Neural cell (in vitro differentiated cells): ENCODE measurements around the gene DAND5. TPM values are rescaled to one million over a fixed set of nuclear protein-coding genes. Genes with fewer than 3 reads are reported as not detected.

Experiments used
- H2AFZ ChIP-seq: fragments of 200-600, 300-800 bp; sonication (generic), shearing (Covaris generic); 2 replicates; pipeline ENCODE4 v1.6.0; 2014; ENCODE audit warnings: low read depth, mild to moderate bottlenecking, antibody characterized with exemption, low read length, moderate library complexity
- H3F3A ChIP-seq: fragments of 200-600 bp; shearing (Covaris generic); 2 replicates; pipeline ENCODE4 v1.6.1; 2016; ENCODE audit warnings: mild to moderate bottlenecking, moderate library complexity, mixed read lengths, antibody characterized with exemption, low read length; ENCODE audit not compliant: insufficient read depth, poor library complexity, severe bottlenecking
- H3K27ac ChIP-seq: fragments of 200-600, 300-800 bp; sonication (generic), shearing (Covaris generic); 2 replicates; pipeline ENCODE4 v1.5.1; 2014; ENCODE audit warnings: mild to moderate bottlenecking, low read length, moderate library complexity
- H3K27me3 ChIP-seq: fragments of 300-800, 200-600 bp; sonication (generic), shearing (Covaris generic); 2 replicates; pipeline ENCODE4 v1.6.0; 2014; ENCODE audit warnings: mild to moderate bottlenecking, low read depth, low read length, moderate library complexity; ENCODE audit not compliant: insufficient read depth
- H3K36me3 ChIP-seq: fragments of 300-800, 200-600 bp; sonication (generic), shearing (Covaris generic); 2 replicates; pipeline ENCODE4 v1.5.1; 2014; ENCODE audit warnings: mild to moderate bottlenecking, antibody characterized with exemption, low read length, moderate library complexity; ENCODE audit not compliant: insufficient read depth
- H3K4me2 ChIP-seq: fragments of 300-800, 200-600 bp; sonication (generic), shearing (Covaris generic); 2 replicates; pipeline ENCODE4 v1.6.0; 2014; ENCODE audit warnings: mild to moderate bottlenecking, low read length
- H3K4me3 ChIP-seq: fragments of 300-800, 200-600 bp; sonication (generic), shearing (Covaris generic); 2 replicates; pipeline ENCODE4 v1.5.1; 2014; ENCODE audit warnings: mild to moderate bottlenecking, low read length, moderate library complexity
- H3K79me2 ChIP-seq: fragments of 200-600 bp; shearing (Covaris generic); replicated peaks from 2 replicates; pipeline ENCODE4 v1.6.0; 2014; ENCODE audit warnings: mild to moderate bottlenecking, low read length, moderate library complexity; ENCODE audit not compliant: insufficient read depth
- H3K9ac ChIP-seq: fragments of 300-800, 200-600 bp; sonication (generic), shearing (Covaris generic); 2 replicates; pipeline ENCODE4 v1.6.1; 2016; ENCODE audit warnings: mild to moderate bottlenecking, low read length, mixed read lengths
- H3K9me2 ChIP-seq: fragments of 200-600 bp; shearing (Covaris generic); 2 replicates; pipeline ENCODE4 v1.6.1; 2016; ENCODE audit warnings: mild to moderate bottlenecking, low read length, mixed read lengths; ENCODE audit not compliant: insufficient read depth
- H3K9me3 ChIP-seq: fragments of 200-600, 300-800 bp; sonication (generic), shearing (Covaris generic); 2 replicates; pipeline ENCODE4 v1.6.1; 2016; ENCODE audit warnings: mild to moderate bottlenecking, mixed run types, low read length, moderate library complexity, mixed read lengths
- H4K20me1 ChIP-seq: fragments of 200-600 bp; shearing (Covaris generic); 2 replicates; pipeline ENCODE4 v1.6.1; 2016; ENCODE audit warnings: mild to moderate bottlenecking, mixed run types; ENCODE audit not compliant: insufficient read depth
- CTCF ChIP-seq: fragments of 450-650 bp; IDR thresholded peaks from 2 replicates; pipeline ENCODE4 v1.5.1; 2014; ENCODE audit warnings: antibody characterized with exemption, mild to moderate bottlenecking, moderate library complexity; ENCODE audit not compliant: poor library complexity, severe bottlenecking
- EP300 ChIP-seq: fragments of 450-650 bp; conservative IDR thresholded peaks from 2 replicates; pipeline ENCODE4 v1.6.1; 2014; ENCODE audit warnings: antibody characterized with exemption, mild to moderate bottlenecking, moderate library complexity; ENCODE audit not compliant: poor library complexity, severe bottlenecking
- EZH2 ChIP-seq: fragments of 200-600, 300-800 bp; shearing (Covaris generic), sonication (generic); IDR thresholded peaks from 2 replicates; pipeline ENCODE4 v1.6.1; 2014; ENCODE audit warnings: antibody characterized with exemption, low read length, borderline replicate concordance, mild to moderate bottlenecking; ENCODE audit not compliant: insufficient read depth, poor library complexity, severe bottlenecking
- MXI1 ChIP-seq: fragments of 450-650 bp; conservative IDR thresholded peaks from 2 replicates; pipeline ENCODE4 v1.6.1; 2014; ENCODE audit warnings: antibody characterized with exemption, mild to moderate bottlenecking; ENCODE audit not compliant: poor library complexity, severe bottlenecking
- POLR2AphosphoS5 ChIP-seq: IDR thresholded peaks from 2 replicates; pipeline ENCODE4 v1.6.1; 2012
- RAD21 ChIP-seq: fragments of 450-650 bp; conservative IDR thresholded peaks from 2 replicates; pipeline ENCODE4 v1.6.1; 2014; ENCODE audit warnings: antibody characterized with exemption, mild to moderate bottlenecking, moderate library complexity
- REST ChIP-seq: IDR thresholded peaks from 2 replicates; pipeline ENCODE4 v1.6.1; 2012; ENCODE audit warnings: borderline replicate concordance
- SMC3 ChIP-seq: fragments of 450-650 bp; conservative IDR thresholded peaks from 2 replicates; pipeline ENCODE4 v1.6.1; 2014; ENCODE audit warnings: antibody characterized with exemption, mild to moderate bottlenecking, moderate library complexity; ENCODE audit not compliant: poor library complexity
- TAF1 ChIP-seq: IDR thresholded peaks from 2 replicates; pipeline ENCODE4 v1.6.1; 2012; ENCODE audit warnings: low read depth
- polyA plus RNA-seq: library from polyadenylated mRNA; depleted of rRNA; stranded (reverse); fragments of >200 nt; gene quantifications from 2 replicates; pipeline ENCODE4 v1.2.3, GENCODE V29; 2014

DAND5 gene
- polyA plus RNA-seq, 1 donor from 2014 or later, result not detected

GRCh38 chr19:12948612-12949362, 20.6 kb upstream of the DAND5 start:
- Histone ChIP-seq H3K4me3 (no peak overlapping the region), H3K36me3 (no peaks in the 10 kb centered on the region), H3K27ac (no peak overlapping the region), H3K9me3 (no peaks in the 10 kb centered on the region), H3K4me2 (no peak overlapping the region), H4K20me1 (no peaks in the 10 kb centered on the region), H3K9me2 (no peaks in the 10 kb centered on the region), H2AFZ (no peak overlapping the region), H3K9ac (no peak overlapping the region), H3F3A (peaks cover 5% of the 10 kb centered on the region), H3K27me3 (no peaks in the 10 kb centered on the region), H3K79me2 (peaks cover 18% of the 10 kb centered on the region)
- TF ChIP-seq POLR2AphosphoS5 (no peak), EZH2 (no peak), RAD21 (no peak), TAF1 (no peak), MXI1 (no peak), CTCF (no peak), SMC3 (no peak), EP300 (no peak), REST (no peak)

GRCh38 chr19:12949363-12950283, 19.8 kb upstream of the DAND5 start:
- Histone ChIP-seq H3K79me2 (peaks cover 18% of the 10 kb centered on the region), H3K4me3 (no peak overlapping the region), H3K27ac (no peak overlapping the region), H3K36me3 (no peaks in the 10 kb centered on the region), H4K20me1 (no peaks in the 10 kb centered on the region), H3K27me3 (no peaks in the 10 kb centered on the region), H3K9me3 (no peaks in the 10 kb centered on the region), H3K9ac (no peak overlapping the region), H3K4me2 (no peak overlapping the region), H2AFZ (no peak overlapping the region), H3K9me2 (no peaks in the 10 kb centered on the region), H3F3A (peaks cover 5% of the 10 kb centered on the region)
- TF ChIP-seq RAD21 (no peak), EP300 (no peak), REST (no peak), POLR2AphosphoS5 (no peak), MXI1 (no peak), TAF1 (no peak), EZH2 (no peak), CTCF (no peak), SMC3 (no peak)
